Measurements from ENCODE around the gene CTSL.

DNA sequence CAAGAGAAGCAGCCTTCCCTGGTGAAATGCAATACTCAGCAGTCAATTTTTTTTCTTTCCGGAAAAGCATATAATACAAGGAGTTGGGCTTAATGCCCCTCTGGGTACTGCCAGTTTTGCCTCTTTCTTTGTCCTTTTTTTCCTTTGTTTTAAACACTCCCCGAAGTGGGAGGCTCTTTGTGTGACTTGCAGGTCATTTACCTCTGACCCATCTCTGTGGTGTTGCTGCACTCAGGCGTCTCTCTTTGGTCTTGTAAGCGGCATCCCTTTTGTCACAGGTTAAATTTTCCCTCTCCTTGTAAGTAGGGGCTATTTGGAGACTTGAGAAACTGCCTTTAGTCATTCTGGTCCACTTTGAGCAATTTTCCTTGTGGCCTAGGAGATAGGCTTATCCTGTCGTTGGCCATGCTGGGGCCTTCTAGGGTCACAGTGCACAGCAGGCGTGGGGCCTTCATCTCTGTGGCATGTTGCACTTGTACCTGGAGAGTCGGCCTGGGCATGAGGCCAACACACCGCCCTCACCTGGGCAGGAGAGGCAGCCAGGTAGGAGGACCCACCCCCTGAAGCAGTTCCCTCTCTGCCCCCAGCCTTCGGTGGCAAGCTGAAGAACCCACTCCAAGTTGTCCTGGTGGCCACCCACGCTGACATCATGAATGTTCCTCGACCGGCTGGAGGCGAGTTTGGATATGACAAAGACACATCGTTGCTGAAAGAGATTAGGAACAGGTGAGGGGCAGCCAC lies 27.7 kb upstream of the CTSL start:
- TF ChIP-seq, protein P1, sequence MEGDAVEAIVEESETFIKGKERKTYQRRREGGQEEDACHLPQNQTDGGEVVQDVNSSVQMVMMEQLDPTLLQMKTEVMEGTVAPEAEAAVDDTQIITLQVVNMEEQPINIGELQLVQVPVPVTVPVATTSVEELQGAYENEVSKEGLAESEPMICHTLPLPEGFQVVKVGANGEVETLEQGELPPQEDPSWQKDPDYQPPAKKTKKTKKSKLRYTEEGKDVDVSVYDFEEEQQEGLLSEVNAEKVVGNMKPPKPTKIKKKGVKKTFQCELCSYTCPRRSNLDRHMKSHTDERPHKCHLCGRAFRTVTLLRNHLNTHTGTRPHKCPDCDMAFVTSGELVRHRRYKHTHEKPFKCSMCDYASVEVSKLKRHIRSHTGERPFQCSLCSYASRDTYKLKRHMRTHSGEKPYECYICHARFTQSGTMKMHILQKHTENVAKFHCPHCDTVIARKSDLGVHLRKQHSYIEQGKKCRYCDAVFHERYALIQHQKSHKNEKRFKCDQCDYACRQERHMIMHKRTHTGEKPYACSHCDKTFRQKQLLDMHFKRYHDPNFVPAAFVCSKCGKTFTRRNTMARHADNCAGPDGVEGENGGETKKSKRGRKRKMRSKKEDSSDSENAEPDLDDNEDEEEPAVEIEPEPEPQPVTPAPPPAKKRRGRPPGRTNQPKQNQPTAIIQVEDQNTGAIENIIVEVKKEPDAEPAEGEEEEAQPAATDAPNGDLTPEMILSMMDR (IDR thresholded peaks at IDR 0.05; ENCODE audit: borderline replicate concordance, extremely low read depth, low read length, poor library complexity, severe bottlenecking): no peak
- TF ChIP-seq EZH2 (IDR thresholded peaks at IDR 0.05; ENCODE audit: borderline replicate concordance, low read depth, low read length, severe bottlenecking): no peak

Data from DND-41 (cell line).